TTC549 (cell line): ENCODE measurements around the gene GNRHR.
"Not testable (repeated sequence)": the region's sequence is repeated elsewhere in the genome, so short reads cannot be mapped to it uniquely, and the experiment has no call there.

Experiments used
- FAIRE-seq: peaks from 2 replicates; lab custom pipeline; 2012; peaks lifted over from hg19 to GRCh38; lab: Jason Lieb, UNC

Gene GNRHR, protein sequence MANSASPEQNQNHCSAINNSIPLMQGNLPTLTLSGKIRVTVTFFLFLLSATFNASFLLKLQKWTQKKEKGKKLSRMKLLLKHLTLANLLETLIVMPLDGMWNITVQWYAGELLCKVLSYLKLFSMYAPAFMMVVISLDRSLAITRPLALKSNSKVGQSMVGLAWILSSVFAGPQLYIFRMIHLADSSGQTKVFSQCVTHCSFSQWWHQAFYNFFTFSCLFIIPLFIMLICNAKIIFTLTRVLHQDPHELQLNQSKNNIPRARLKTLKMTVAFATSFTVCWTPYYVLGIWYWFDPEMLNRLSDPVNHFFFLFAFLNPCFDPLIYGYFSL

DNA sequence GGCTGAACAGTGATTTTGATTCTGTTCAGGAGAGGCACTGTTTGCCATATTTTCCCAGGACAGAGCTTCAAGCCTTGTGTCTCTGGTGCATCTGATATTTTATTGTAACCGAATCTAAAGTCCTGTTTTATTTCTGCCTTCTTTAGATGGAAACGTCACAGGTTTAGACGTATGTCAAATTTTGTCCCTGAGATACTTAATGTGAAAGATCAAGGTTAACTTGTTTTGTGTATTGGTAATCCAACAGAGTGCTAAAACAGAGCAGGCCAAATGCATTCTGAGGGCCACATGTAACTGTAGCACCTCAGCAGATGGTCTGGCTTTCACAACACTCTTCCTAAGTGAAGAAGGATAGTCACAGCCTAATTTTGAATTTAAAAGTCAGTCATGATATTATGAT lies at the start of gene GNRHR:
Gene GNRHR, minus strand, starts transcription at position 101 of the 400 bp plus-strand sequence. Its CDS starts 53 bp downstream, at position 48.
- no peak for FAIRE-seq

DNA sequence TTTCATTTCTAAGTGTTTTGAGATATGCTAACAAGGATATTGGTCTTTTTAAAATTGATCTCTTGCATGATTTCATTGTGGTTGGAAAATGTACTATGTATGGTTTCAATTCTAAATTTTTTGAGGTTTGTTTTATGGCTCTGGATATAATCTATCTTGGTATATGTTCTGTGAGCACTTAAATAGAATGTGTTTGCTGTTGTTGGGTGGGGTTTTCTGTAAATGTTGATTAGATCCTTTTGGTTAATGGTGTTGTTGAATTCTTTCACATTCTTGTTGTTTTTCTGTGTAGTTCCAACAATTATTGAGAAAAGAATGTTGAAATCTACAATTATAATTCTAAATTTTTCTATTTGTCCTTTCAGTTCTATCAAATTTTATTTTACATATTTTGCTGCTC lies 42.6 kb upstream of the GNRHR start:
- no peak for FAIRE-seq

DNA sequence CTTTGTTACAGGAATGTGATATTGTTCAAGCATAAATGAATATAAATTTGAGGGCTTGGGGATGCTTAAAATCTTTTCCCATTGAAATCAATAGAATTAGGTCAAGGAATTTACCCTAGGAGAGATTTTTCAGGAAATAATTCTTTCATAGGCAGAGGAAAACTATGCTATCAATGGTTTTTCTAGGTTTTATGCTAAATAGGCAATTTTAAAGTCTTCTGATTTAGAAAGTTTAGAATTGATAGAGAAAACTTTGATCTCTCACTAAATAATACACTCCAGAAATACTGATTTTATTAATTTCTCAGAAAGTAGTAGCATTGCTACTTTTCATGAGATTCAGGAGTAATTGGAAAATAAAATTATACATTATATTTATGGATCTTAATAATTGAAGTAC lies 36.5 kb upstream of the GNRHR start:
- no peak for FAIRE-seq

DNA sequence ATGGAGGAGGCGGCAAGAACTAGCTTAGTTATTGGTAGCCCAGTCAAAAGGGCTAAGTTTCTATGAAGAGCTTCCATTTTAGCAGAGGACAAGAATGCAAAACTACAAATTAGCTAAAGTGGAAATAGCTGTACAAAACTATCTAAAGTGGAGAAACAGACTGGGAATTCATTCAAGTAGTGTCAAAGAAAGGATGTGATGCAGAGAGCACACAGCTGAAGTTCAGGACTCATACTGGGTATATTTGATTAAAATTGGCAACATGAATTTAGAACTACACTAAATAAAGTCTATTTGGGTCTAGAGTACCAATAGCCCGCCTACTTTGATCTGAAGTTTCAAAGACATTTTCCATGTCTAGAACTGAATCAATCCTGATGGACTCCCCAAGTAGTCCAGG lies 33.1 kb upstream of the GNRHR start:
- no peak for FAIRE-seq

DNA sequence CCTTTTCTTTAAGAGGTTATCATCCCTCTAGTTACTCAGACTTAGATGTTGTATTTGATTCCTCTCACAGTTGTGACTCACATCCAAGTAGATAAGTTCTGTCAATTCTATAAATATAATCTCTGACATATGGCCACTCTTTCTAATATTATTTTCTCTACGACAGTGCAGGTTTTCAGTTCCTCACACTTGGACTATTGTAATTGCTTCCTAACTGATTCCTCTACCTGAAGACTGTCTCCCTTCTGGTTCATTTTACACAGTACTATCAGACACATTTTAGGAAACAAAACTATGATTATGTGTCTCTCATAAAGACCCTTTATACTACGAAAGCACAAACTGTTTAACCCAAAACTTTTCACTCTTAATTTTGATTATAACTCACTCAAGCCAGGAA lies 31.3 kb upstream of the GNRHR start:
- FAIRE-seq = no peak

DNA sequence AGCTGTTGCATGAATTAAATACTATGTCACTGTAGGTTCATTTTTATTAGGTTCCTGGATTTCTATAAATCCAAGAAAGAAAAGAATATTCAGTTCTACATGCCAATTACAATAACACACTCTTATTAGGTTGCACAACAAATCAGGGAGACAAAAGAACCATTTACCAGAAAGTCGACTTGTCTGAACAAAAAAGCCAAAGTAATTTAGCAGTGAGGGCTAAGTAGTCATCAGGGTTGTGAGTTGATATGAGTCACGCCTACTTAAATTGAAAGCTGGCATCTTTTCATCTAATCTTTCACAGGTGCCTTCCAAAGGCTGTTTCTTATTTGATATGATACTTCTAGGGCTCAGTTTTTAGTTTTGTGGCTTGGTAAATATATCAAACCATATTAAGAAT lies 25.4 kb upstream of the GNRHR start:
- FAIRE-seq = no peak

DNA sequence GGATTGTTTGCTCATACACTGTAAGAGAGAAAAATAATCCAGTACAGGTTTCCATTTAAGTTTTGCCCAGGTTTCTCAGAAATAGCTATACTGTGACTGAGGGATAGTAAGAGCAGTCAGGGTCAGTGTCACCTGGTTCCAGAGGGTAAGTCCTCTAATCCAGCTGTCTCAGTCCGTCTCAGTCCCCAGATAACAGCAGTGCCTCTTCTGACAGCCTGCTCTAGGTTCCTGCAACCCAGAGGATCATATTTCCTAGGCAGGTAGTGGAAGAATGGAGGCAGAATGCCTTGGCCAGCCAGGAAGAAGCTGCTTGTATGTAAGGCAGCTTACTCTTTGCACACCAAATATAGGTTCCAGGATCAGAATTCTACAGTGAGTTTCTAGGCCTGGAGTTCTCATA lies 22.6 kb upstream of the GNRHR start:
- no peak for FAIRE-seq

DNA sequence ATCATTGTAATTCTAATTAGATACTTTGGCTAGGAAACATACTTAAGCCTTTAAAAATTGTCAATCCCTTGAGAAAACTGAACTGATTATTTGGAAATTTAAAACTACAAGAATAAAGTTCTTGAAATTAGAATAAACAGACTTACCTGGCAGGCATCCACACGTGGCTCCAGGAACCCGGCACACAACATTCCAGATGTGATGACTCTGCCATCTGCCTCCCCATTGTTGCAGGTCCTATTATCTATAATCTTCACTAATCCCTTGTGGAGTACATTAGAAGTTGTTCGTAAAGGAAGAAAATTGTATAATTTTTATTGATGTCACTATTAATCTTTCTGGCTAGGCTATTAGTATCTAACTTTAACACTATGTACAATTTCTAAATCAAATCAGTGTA lies 16.2 kb upstream of the GNRHR start:
- FAIRE-seq = no peak

DNA sequence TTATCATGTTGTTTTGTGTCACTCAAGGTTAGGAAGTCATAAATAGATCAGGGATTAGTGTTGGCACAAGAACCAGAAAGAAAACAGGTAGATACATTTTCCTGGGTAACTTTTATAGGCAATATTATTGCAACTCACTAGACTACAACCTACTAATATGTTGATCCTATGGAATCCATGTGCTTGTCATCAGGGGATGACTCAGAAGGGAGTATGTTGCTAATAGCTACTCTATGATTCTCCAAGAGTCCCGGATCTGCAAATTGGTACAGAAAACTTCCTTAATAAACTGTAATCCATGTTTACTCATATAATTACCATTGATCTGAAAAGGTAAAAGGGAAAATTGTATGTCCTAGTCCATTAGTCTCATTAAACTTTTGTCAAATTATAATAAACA lies 11.7 kb upstream of the GNRHR start:
- no peak for FAIRE-seq

DNA sequence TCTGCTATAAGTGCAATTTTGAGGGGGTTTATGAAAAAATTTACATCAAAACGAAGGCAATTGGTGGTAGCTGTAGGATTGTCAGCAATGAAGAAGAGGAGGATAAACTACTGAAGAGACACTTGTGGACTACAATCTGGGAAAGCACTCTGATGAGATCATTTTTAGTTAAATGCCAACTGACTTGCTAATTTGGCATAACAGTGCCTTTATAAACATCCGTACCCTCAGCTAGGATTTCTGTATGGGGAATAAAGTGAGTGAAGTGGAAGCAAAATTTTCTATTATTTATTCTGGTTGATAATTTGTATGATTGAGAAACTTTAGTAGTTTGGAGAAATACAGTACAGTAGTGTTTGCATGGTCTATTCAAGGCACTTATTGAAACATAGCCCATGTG lies 11.2 kb upstream of the GNRHR start:
- FAIRE-seq = no peak

DNA sequence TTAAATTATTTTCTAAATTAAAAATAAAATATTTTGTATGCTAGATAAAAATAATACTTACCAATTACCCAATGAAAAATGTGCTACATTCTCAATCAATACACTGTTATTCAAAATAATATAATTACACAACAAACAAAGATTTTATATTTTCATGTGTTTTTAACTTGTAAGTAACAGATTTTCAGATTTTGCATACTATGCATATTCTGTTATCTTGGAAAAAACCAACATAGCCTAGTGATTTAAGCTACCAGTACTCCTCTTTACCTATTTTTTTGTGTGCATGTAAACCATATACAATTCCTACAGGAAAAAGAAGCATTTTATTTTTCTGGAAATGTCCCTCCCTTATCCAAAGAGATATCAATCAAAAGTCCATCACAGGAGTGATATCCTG lies 10.0 kb upstream of the GNRHR start:
- no peak for FAIRE-seq

DNA sequence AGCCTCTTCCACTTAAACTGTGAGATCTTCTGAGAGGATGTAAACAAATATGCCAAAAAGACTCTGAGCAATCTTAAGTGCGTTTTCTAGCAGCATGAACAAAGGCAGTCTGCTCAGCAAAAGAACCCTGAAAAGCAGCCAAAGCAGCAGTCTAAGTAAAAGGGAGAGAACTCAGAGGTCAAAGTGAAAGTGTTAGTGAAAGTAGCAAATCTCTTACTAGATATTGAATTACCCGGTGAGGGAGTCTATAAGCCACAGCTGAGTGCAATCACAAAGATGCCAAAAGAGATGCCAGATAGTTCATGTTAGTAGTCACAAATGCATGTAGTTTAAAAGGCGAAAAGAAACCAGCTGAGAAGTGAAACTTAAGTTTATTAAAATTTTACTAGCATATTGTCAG lies 7.9 kb upstream of the GNRHR start:
- no peak for FAIRE-seq

DNA sequence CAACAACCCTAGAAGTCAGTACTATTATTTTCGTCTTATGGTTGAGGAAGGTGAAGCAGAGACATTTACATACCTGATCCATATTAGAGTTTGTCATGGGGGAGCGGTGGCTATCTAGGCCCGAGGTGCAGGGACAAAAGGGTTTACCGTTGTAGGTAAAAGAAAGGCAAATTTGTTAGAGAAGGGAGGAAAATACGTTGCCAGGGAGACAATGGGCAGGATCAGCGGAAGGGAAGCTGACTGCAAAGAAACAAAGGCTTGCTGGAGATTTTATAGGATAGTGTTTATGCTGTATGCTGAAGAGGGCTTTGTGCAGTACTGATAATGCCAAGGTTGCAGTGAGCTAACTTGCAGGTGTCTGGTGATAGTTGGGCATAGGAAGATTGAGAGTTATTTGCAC lies 2.8 kb upstream of the GNRHR start:
- FAIRE-seq = not testable (repeated sequence)

DNA sequence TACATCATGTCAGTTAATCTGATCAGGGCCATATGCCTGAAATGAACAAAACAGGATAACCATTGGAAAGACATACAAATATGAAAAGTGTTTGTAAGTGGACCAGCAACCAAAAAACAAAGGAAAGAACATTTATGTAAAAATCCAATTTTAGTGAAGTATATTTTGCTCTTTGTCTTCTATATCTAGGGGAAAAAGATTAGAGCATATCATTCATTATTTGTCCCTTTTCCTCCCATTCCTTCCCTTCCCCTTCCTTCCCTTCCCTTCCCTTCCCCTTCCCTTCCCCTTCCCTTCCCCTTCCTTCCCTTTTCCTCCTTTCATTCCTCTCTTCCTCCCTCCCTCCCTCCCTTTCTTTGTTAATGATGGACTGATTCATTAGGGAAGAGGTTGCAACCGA lies 1.8 kb upstream of the GNRHR start:
- no peak for FAIRE-seq

DNA sequence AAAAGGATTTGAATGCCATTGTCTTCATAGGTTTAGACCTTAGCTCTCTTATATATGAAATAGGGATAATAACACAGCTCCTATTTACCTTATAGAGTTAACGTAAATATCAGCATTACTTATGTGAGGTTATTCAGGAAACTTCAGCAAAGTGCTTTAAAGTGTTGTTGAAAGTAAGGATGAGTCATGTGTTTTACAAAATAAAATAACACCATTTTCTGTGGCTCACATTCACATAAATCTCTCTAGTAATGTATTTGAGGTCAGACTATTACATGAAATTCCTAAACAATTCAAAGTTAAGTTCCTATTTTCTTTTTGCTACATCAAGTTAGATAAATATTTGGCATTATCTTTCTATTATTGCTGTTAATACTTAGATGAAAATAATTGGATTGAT lies 2.9 kb downstream of the GNRHR start:
- FAIRE-seq = no peak

DNA sequence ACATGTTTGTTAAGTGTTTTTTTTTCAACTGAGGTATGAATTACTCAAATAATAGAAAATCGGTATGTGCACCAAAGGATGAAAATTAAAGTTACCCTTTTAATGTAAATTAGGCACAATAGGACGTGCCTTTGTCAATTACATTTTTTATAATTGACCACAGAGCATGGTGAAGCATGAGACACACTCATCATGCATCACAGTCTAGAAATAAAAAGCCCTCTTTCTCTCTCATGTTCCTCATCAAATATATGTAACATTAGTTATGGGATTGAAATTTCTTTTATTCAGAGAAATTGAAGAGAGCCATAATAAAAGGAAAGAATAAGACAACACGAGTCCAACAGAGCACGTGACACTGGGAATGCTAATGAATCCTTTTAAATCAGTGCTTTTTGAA lies 3.5 kb downstream of the GNRHR start:
- no peak for FAIRE-seq

DNA sequence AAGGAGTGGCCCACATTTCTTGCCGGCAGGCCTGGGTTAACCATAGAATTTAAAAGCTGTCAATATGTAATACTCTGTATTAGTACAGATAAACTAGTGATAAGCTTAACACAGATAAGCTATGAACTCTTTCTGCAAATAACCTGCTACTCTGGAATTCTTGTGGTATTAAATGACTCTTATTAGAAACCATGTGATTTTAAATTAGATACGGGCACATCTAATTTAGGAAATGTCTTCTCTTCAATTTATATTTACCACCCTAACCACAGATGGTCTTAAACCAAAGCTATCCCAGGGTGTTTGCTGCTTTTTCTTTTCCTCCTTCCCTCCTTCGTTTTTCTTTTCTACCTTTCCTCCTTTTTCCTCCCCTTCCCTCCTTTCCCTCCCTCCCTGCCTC lies 4.9 kb downstream of the GNRHR start:
- FAIRE-seq = no peak

DNA sequence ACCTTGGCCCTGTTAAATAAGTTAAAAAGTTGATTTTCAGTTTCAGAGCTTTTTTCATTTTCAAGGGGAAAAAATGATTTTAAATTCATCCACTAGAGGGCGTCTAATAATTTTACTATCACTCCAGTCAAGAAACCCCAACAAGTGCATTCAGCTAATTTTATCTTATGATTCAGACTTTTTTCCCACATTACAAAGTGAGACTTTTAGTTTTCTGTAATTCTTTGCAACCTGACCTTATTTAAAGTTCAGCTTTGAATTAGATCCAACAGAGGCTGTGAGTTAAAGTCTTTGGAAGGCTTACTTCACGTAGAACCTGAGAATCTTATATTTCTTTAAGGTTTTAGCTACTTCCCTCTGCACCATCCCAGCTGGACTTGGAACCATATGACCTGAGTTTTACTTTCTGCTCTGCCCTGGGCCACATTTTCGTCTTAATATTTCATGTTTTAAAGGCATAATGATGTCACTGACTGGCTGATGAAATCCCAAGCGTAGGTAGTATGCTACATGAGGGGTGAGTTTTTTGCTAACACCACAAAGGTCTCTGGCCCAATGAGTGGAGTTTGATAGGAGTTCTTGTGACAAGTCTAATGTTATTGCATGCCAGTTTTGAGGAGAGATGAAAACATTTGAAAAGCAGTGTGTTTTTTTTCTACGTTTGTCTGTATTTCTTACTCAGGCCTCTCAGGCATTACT lies 7.2 kb downstream of the GNRHR start:
- FAIRE-seq = peak; percentile 85

DNA sequence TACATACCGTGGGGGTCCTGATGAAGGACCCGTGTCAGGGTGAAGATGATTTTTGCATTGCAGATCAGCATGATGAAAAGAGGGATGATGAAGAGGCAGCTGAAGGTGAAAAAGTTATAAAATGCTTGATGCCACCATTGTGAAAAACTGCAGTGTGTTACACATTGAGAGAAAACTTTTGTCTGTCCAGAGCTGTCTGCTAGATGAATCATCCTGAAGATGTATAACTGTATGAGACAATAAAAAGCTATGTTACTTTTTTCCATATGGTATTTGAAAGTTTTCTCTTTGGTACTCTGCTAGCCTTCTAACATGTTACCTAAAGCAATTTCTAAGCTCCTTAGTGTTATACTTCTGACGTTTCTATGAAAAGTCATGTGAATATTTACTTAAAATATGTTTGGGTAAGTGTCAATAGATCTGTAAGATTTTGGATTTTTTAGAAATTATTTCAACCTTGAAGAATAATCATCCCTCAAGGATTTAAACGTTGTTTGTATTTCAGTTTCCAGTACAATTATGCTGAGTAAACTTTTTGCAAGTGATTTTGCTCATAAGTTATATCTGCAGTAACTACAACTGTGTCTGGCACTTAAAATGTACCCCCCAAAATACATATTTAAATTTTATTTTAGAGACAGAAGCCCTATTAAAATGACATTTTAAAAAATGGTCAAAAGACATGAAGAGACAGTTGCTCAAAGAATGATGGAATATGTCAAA lies 9.5 kb downstream of the GNRHR start:
- FAIRE-seq = no peak

DNA sequence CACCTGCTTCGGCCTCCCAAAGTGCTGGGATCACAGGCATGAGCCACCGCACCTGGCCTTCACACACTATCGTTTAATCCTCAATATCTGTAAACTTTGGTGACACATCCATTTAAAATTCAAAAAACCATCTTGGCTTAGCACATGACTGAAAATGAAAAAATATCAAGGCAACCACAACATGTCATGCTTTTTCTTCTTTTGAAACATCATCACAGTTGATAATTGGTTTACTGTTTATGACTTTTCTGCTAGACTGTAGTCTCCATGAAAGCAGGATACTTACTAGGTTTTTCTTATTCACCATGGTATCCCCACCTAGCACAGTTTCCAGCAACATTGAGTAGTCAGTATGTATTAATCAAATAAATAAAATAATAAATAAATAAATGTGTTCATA lies 11.0 kb downstream of the GNRHR start:
- no peak for FAIRE-seq

DNA sequence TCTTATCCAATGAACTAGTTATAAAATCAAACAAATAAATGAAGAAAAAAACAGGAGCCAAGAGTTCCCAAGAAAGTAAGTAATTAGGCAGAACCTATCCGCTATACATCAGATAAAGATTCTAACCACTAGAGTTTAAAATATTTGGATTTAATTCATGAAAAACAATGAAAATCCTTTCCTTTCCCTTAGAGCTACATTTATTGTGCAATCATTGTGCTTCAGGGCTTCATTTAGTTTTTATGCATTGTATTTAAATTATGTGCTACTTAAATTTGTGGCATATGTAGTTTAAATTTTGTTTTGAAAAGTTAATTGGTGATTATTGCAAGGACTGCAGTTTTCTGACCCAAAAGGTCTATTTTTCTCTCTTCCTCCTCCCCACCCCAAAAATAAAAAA lies 17.9 kb downstream of the GNRHR start:
- no peak for FAIRE-seq

DNA sequence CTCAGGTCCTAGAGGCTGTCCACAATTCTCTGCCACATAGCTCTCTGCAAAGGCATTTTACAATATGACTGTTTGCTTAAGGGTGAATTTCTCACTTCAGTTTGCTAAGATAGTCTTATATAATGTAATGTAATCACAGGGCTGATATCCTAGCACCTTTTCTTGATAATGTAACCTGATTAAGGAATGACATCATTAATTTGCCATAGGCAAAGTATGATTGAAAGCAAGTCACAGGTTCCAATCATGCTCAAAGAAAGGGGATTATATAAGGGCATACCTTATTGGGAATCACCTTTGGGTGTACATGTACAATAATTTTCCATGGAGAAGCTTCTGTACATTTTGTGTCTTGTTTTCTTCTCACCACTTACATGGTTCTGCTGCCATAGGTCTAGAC lies 18.9 kb downstream of the GNRHR start:
- no peak for FAIRE-seq

DNA sequence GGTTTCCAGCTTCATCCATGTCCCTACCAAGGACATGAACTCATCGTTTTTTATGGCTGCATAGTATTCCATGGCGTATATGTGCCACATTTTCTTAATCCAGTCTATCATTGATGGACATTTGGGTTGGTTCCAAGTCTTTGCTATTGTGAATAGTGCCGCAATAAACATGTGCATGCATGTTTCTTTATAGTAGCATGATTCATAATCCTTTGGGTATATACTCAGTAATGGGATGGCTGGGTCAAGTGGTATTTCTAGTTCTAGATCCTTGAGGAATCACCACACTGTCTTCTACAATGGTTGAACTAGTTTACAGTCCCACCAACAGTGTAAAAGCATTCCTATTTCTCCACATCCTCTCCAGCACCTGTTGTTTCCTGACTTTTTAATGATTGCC lies 23.7 kb downstream of the GNRHR start:
- FAIRE-seq = not testable (repeated sequence)
